Measurements from ENCODE around the gene JAKMIP1.

- TF ChIP-seq CTCF (IDR thresholded peaks at IDR 0.05; ENCODE audit: low read length): no peak
- TF ChIP-seq EZH2 (optimal IDR thresholded peaks at IDR 0.05; ENCODE audit: low read depth, low read length): no peak
Measured at GRCh38 chr4:6191448-6192130, 8.8 kb downstream of the JAKMIP1 start.

Data from MM.1S (cell line).